GM10266 (cell line): ENCODE measurements around the gene FHIT.

Experiments used
- DNase-seq: peaks from one replicate; pipeline ENCODE4 v3.0.0; 2012; ENCODE audit errors: extremely low spot score
- CTCF ChIP-seq: IDR thresholded peaks from 2 replicates; pipeline ENCODE4 v1.5.1; 2012; ENCODE audit warnings: mild to moderate bottlenecking, low read depth; ENCODE audit not compliant: control insufficient read depth, insufficient read depth; ENCODE audit errors: missing control alignments

The FHIT gene

GRCh38 chr3:59759298-59760031 is 1491.8 kb downstream of the FHIT start:
- TF ChIP-seq CTCF = no peak
- no peak for DNase-seq

GRCh38 chr3:59758672-59759071 is 1492.6 kb downstream of the FHIT start:
- DNase-seq = no peak
- TF ChIP-seq CTCF = no peak

DNA sequence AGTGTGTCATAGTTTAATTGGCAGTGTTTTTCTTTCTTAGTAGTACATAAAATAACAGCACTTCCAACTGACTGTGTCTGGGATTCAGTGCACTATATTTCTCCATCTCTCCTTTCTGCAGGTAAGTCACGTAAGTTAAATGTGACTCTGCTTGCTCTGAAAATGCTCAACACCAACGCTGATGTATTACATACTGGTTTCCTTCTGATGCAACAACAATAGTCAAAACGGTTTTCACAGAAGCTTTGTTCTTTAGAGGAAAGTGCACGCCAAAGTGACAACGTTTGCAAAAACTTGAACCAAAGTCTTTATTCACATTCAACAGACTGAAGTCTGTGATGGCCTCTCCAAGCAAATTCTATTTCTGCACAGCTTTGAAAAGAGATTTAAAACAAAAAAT is 1494.3 kb downstream of the FHIT start:
- no peak for TF ChIP-seq CTCF
- DNase-seq = no peak

DNA sequence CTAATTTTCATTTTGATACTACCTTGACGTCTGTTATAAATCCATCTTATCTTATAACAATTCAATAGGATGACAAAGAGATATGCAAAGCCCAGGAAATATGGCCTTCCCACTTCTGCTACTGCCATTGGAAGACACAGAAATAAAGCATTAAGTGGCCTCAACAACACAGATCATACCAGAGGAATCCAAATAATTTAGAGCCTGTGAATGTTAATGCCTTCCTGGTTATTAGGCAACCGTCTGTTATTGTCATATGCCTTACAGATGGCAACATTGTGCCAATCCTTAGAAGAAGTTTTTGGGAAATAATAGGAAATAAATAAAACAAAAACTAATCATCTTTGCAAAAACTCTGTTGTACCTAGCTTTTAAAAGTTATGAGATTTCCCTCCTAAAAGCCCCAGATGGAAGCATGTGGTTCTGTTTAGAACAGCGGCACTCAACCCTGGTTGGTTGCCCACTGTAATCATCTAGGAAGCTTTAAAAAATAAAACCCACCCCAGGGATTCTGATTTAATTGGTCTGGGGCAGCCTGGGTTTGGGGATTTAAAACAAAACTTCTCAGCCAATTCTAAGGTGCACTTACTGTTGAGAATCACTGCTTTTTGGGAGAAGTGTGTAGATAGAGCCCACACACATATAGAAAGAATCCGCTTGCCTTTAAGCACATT is 1496.7 kb downstream of the FHIT start:
- TF ChIP-seq CTCF = no peak
- no peak for DNase-seq

DNA sequence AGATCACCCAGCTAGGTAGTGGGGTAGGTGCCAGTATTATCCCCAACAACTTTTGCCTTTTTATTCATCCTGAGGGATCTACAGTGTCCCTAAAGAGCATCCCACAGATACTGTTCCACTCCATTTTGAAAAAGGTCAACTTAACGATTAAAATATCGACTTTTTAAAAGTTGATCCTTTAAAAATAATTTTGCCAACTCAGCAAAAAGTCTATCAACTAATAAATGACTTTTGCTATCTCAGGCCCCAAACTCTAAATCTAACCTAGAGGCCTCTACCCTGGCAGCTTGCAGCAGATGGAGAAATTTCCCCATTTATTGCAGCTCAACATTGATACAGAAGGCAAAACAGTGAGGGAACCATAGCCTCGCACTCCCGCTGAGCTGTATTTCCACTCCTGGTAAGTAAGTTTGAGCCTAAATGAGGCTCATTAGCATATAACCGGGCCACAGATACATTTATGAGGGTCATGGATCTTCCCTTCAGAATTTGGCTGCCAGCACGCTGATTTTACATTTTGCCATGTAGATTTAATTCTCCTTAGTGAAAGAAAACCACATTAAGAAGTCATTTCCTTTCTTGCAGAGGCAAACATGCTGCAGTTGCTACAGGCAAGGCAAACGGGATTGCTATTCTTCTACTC is 1497.3 kb downstream of the FHIT start:
- DNase-seq = no peak
- TF ChIP-seq CTCF = no peak

DNA sequence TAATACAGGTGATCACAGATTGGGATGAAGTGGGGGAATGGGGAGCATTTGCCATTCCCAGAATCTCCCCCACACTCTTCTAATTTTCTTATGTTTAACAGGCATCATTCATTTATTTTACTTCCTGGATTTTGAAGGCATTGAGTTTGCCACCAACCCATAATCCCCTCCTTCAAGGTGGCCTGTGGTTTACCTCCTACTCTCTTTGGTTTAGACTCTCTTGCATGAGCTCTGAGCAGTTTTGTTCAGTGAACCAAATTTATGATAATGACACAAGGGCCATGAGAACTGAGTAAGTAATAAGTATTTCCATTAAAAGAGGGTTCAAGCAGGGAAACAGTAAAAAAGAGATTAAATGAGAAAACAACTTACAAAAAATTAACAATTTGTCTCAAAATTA is 1498.3 kb downstream of the FHIT start:
- no peak for DNase-seq
- no peak for TF ChIP-seq CTCF

DNA sequence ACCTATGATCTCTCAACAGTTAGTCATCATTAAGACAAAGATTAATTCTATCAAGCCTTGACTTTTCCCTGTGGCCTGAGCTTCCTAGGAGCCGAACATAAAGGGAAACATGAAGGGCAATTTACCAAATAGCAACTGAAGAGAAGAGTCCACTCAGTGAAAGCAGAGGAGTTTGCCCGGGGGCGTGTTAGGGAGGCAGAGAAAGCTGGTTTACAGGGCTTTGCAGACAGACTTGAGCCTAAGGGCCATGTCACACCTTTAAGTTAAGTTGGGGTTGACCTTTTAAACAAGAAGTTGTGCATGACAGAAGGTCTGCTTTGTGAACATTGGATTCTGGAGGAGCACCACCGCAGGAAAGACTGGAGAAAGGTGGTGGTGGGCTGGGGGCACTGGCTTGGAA is 1499.6 kb downstream of the FHIT start:
- no peak for DNase-seq

More for the DNA sequence above, 1499.6 kb downstream of the FHIT start:
- TF ChIP-seq CTCF = no peak
